Umbilical cord (tissue), 2 donors: ENCODE results near the gene CTNNA3. TPM values are rescaled to one million over a fixed set of nuclear protein-coding genes. Genes with fewer than 3 reads are reported as not detected.

ENCODE experiments used
- DNase-seq: peaks from one replicate; pipeline ENCODE4 v3.0.0-alpha.2; 2015; ENCODE audit warnings: low spot score
- total RNA-seq: library from RNA; depleted of rRNA; stranded (reverse); fragments of >200 nt; gene quantifications from one replicate; pipeline ENCODE4 v1.2.3, GENCODE V29; 2014; ENCODE audit warnings: low replicate concordance; ENCODE audit not compliant: insufficient read depth

CTNNA3 gene
- total RNA-seq, 1 donor from 2014 or later, result 32.7 TPM

- DNase-seq, result no peak
Measured at GRCh38 chr10:67033878-67034277, 662.1 kb downstream of the CTNNA3 start.

DNA sequence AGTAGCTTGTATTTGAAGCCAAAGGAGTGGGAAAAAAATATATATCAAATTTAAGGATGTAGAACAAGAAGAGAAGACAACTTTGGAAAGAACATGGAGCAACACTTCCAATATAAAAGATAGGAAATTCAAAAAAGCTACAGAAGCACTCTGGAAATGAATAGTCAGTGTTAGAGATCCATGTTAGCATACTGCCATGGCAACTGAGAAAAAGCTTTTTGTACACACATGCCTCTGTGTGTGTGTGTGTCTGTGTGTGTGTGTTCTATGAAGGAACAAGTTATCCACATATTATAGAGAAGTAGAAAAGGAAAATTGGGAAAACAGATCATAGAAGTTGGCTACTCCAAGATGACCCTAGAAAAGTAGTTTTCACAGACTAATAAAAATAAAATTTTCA is 673.9 kb downstream of the CTNNA3 start:
- DNase-seq, result no peak

- no peak for DNase-seq
Measured at GRCh38 chr10:67017218-67017617, 678.8 kb downstream of the CTNNA3 start.

- DNase-seq, result no peak
Measured at GRCh38 chr10:67015225-67015624, 680.8 kb downstream of the CTNNA3 start.

- DNase-seq, result no peak
Measured at GRCh38 chr10:67011981-67012380, 684.0 kb downstream of the CTNNA3 start.

DNA sequence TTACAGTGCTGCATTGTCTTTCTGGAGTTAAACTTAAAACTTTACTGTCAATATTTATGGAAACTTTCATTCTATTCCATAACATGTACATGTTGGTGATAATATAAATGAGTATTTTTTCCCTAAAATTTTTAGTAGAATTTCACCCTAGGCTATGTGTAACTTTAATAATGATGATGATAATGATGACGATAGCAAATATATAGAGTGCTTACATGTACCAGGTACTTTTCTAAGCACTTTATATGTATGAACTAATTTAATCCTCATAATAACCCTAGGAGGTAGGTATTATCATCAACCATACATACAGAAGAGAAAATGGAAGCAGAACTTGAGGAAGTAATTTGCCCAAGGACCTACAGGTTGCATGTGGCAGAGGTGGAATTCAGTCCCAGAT is 684.5 kb downstream of the CTNNA3 start:
- DNase-seq, result no peak

GRCh38 chr10:67005981-67006380 is 690.0 kb downstream of the CTNNA3 start:
- DNase-seq, result no peak

DNA sequence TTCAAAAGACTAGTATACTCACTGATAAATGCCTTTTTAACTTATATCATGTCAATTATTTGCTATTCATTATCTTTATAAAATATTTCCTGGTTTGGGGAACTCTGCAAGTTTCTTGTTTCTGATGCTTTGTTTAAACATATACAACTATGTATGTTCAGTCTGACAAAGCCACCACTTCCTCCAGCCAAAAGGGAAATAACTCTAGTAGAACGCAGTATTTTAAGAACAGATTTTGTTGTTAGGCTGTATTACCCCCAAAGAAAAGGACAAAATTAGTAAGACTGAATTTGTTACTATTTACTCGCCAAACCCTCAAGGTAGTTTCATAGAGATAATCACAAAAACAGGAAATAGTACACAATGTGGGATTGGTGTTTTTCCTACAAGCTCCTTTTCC is 691.3 kb downstream of the CTNNA3 start:
- no peak for DNase-seq

DNA sequence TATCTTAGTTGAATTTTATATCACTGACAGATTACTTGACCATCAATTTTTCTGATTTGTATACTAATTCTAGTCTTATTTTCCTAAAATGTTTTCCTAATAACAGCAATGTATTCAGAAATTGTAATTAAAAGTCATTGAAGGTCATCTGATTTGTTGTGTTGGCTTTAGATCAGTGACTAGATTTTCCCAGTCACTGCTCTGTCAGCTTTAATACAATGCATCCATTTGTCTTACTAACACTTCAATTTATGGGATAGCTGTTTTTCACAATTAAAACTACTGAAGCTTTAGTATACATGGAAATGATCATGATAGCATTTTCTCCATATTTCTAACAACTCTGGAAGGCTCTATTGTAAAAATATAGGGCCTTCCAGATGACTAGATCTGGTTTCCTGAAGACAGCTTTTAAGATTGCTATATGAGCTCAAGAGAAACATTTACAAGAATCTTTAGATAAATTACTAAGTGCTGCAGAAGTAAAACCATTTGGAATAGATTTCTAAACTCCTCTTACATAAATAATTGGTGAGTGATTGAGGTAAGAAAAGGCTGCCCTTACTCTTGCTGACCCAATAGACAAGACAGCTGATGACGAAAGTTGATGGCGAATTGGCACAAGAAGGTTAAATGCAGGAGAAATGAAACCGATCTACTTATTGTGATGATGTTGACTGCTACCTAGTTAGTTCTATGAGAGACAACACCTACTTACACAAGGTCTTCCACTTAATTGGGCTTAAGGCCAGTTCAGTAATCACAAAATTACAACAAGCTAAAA is 696.0 kb downstream of the CTNNA3 start:
- DNase-seq, result no peak

GRCh38 chr10:66996996-66997395 is 699.0 kb downstream of the CTNNA3 start:
- DNase-seq, result peak; percentile 4

GRCh38 chr10:66990143-66990830 is 705.7 kb downstream of the CTNNA3 start:
- no peak for DNase-seq

- no peak for DNase-seq
Measured at GRCh38 chr10:66983475-66983818, 712.5 kb downstream of the CTNNA3 start.

GRCh38 chr10:66982792-66983474 is 713.1 kb downstream of the CTNNA3 start:
- DNase-seq, result no peak

GRCh38 chr10:66982053-66982420 is 714.0 kb downstream of the CTNNA3 start:
- DNase-seq, result no peak

DNA sequence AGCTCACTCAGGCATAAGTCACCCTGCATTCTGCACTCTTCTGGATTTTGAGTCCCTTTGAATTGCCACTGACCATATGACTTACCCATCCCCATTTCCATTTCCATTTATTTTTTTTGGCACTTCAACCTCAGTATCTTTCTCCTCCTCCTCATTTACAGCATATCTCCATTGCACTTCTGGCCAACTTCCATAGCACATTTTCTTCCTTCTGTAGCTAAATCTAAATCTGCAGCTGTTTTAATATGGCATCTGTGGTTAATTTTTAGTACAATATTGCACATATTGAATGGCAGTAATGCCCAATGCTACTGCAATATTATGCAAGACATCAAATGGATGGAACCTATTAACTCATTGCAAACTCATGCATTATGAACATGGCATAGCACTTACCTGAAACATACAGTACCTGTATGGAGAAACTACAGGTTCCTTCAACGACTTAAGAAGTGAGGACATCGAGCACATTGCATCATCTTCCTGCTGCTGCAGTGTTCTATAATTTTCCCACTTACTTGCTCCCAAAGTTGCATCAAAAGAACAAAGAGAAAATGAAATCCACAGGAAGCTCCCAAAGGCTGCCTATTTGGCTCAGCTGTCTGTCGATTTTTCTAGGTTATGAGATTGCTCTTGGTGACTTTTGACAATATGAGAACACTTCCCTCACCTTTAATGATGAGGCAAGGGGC is 714.5 kb downstream of the CTNNA3 start:
- DNase-seq, result no peak

GRCh38 chr10:66980246-66980815 is 715.7 kb downstream of the CTNNA3 start:
- DNase-seq, result no peak

GRCh38 chr10:66964946-66965345 is 731.0 kb downstream of the CTNNA3 start:
- no peak for DNase-seq

GRCh38 chr10:66958466-66958865 is 737.5 kb downstream of the CTNNA3 start:
- DNase-seq, result no peak

DNA sequence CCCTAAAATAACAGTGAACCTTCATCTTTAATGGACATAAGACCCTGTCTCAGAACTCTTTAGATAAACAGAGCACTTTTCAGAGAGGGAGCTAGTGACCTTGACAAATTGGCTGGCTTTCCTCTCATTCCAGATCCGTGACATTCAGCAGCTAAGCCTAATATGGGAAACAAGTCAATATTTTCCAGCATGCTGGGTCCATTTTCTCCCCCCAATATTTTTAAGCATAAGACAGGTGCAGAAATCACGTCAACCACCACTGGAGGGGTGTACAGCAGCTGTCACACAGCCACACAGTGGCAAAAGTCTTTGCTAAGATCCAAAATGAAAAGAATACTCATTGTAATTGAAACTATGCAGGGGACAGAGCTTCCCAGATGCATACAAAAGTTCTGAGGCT is 744.1 kb downstream of the CTNNA3 start:
- no peak for DNase-seq

DNA sequence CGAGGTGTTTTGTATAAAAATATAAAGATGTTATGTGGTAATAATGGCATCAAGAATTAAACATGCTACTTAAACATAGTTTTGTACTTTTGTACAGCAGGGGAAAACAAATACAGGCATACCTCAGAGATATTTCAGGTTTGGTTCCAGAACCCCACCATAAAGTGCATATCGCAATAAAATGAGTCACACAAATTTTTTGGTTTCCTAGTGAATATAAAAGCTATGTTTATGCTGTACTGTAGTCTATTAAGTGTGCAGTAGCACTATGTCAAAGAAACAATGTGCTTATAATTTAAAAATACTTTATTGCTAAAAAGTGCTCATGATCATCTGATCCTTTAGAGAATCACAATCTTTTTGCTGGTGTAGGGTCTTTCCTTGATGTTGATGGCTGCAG is 752.4 kb downstream of the CTNNA3 start:
- DNase-seq, result no peak

GRCh38 chr10:66942407-66942806 is 753.6 kb downstream of the CTNNA3 start:
- no peak for DNase-seq

DNA sequence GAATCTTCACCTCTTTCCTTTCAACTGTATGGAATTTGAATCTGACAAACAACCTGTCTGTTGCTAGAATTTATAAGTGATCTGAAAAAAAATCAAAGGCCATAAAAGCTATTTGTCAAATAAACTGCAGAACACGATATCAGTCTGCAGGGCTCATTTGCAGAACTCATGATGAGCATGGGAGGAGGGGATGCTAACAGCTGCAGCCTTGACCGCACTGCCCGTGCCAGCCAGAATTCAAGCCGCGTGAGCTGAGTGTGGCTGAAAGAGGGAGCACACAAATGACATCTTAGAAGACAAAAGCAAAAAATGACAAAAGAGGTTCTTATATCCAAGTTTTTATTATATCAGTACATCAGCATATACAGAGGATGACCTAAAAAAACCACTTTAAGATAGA is 754.5 kb downstream of the CTNNA3 start:
- no peak for DNase-seq
